Astrocyte (in vitro differentiated cells and primary cell): Measurements from ENCODE around the gene CPNE4. TPM values are rescaled to one million over a fixed set of nuclear protein-coding genes. Genes with fewer than 3 reads are reported as not detected.

ENCODE experiments used
- DNase-seq: peaks from one replicate; pipeline ENCODE4 v3.0.0-alpha.2; 2010; ENCODE audit warnings: low read depth
- FAIRE-seq: peaks from 2 replicates; lab custom pipeline; 2011; peaks lifted over from hg19 to GRCh38; lab: Jason Lieb, UNC
- H2AFZ ChIP-seq: 2 replicates; pipeline ENCODE4 v1.6.0; 2012; ENCODE audit warnings: low read depth, low read length, inconsistent platforms
- H3K27ac ChIP-seq: 2 replicates; pipeline ENCODE4 v1.5.1; 2011; ENCODE audit warnings: low read depth, low read length, inconsistent platforms
- H3K27me3 ChIP-seq: 2 replicates; pipeline ENCODE4 v1.6.0; 2011; ENCODE audit warnings: low read length, inconsistent platforms; ENCODE audit not compliant: insufficient read depth
- H3K36me3 ChIP-seq: 2 replicates; pipeline ENCODE4 v1.5.1; 2011; ENCODE audit warnings: low read length, inconsistent platforms; ENCODE audit not compliant: insufficient read depth
- H3K4me1 ChIP-seq: 2 replicates; pipeline ENCODE4 v1.5.1; 2011; ENCODE audit warnings: low read length, inconsistent platforms; ENCODE audit not compliant: insufficient read depth
- H3K4me2 ChIP-seq: 2 replicates; pipeline ENCODE4 v1.6.0; 2012; ENCODE audit warnings: low read length, inconsistent platforms
- H3K4me3 ChIP-seq: 2 replicates; pipeline ENCODE4 v1.5.1; 2011; ENCODE audit warnings: low read depth, mild to moderate bottlenecking, low read length, inconsistent platforms; ENCODE audit not compliant: insufficient read depth
- H3K79me2 ChIP-seq: 2 replicates; pipeline ENCODE4 v1.6.0; 2012; ENCODE audit warnings: mild to moderate bottlenecking, low read length, inconsistent platforms; ENCODE audit not compliant: insufficient read depth
- H3K9ac ChIP-seq: 2 replicates; pipeline ENCODE4 v1.6.0; 2012; ENCODE audit warnings: mild to moderate bottlenecking, low read length, inconsistent platforms
- H3K9me3 ChIP-seq: 2 replicates; pipeline ENCODE4 v1.5.1; 2012; ENCODE audit warnings: low read depth, mild to moderate bottlenecking, low read length, inconsistent platforms; ENCODE audit not compliant: insufficient read depth
- H4K20me1 ChIP-seq: 2 replicates; pipeline ENCODE4 v1.6.0; 2012; ENCODE audit warnings: low read length, inconsistent platforms; ENCODE audit not compliant: insufficient read depth
- H3K27ac Mint-ChIP-seq: one replicate; pipeline ENCODE4 v1.8.0; 2021; ENCODE audit warnings: mild to moderate bottlenecking, mixed read lengths; ENCODE audit not compliant: unreplicated experiment
- H3K27me3 Mint-ChIP-seq: one replicate; pipeline ENCODE4 v1.8.0; 2021; ENCODE audit warnings: low read depth, mixed read lengths; ENCODE audit not compliant: unreplicated experiment
- H3K36me3 Mint-ChIP-seq: one replicate; pipeline ENCODE4 v1.8.0; 2021; ENCODE audit warnings: low read depth, mixed read lengths; ENCODE audit not compliant: unreplicated experiment
- H3K4me1 Mint-ChIP-seq: one replicate; pipeline ENCODE4 v1.8.0; 2021; ENCODE audit warnings: low read depth, mixed read lengths; ENCODE audit not compliant: unreplicated experiment
- H3K4me3 Mint-ChIP-seq: one replicate; pipeline ENCODE4 v1.8.0; 2021; ENCODE audit warnings: mild to moderate bottlenecking, moderate library complexity, mixed read lengths; ENCODE audit not compliant: unreplicated experiment
- H3K9me3 Mint-ChIP-seq: one replicate; pipeline ENCODE4 v1.8.0; 2021; ENCODE audit warnings: mild to moderate bottlenecking, mixed read lengths; ENCODE audit not compliant: unreplicated experiment
- CTCF ChIP-seq: IDR thresholded peaks from 2 replicates; pipeline ENCODE4 v1.5.1; 2011; ENCODE audit warnings: low read depth, mild to moderate bottlenecking, inconsistent platforms, low read length, moderate library complexity; ENCODE audit not compliant: insufficient read depth
- EZH2 ChIP-seq: IDR thresholded peaks from 2 replicates; pipeline ENCODE4 v1.6.1; 2012; ENCODE audit warnings: mild to moderate bottlenecking, low read length, inconsistent platforms; ENCODE audit not compliant: insufficient read depth
- total RNA-seq: library from RNA; stranded (reverse); gene quantifications from 2 replicates; pipeline ENCODE4 v1.2.1, GENCODE V29; 2021

The CPNE4 gene
- total RNA-seq, 1 donor from 2014 or later, result 0.68 TPM

- H3K4me3 ChIP-seq, result no peak overlapping the region
- Mint-ChIP-seq H3K4me3 (no peak overlapping the region), H3K27me3 (no peaks in the 10 kb centered on the region), H3K36me3 (no peaks in the 10 kb centered on the region), H3K27ac (no peak overlapping the region), H3K4me1 (no peaks in the 10 kb centered on the region), H3K9me3 (no peaks in the 10 kb centered on the region)
- DNase-seq (no peak), FAIRE-seq (no peak)
- TF ChIP-seq CTCF, result no peak
- H3K4me1 ChIP-seq, result no peaks in the 10 kb centered on the region
- no peaks in the 10 kb centered on the region for H4K20me1 ChIP-seq
- H3K9me3 ChIP-seq, result no peaks in the 10 kb centered on the region
- H3K79me2 ChIP-seq, result no peaks in the 10 kb centered on the region
- H2AFZ ChIP-seq, result no peak overlapping the region
- H3K4me2 ChIP-seq, result no peak overlapping the region
- no peaks in the 10 kb centered on the region for H3K27me3 ChIP-seq
- H3K9ac ChIP-seq, result no peak overlapping the region
- H3K27ac ChIP-seq, result no peak overlapping the region
- H3K36me3 ChIP-seq, result no peaks in the 10 kb centered on the region
These were observed 452.4 kb downstream of the CPNE4 start for GRCh38 chr3:131582438-131582837.

GRCh38 chr3:131568460-131568859 lies 466.4 kb downstream of the CPNE4 start:
- H3K27ac Mint-ChIP-seq, result no peak overlapping the region
- Histone ChIP-seq H3K9ac (no peak overlapping the region), H3K27me3 (no peaks in the 10 kb centered on the region), H3K27ac (no peak overlapping the region), H4K20me1 (no peaks in the 10 kb centered on the region), H3K36me3 (no peaks in the 10 kb centered on the region), H3K4me3 (no peak overlapping the region), H3K4me1 (no peaks in the 10 kb centered on the region), H3K4me2 (no peak overlapping the region), H2AFZ (no peak overlapping the region), H3K79me2 (no peaks in the 10 kb centered on the region), H3K9me3 (no peaks in the 10 kb centered on the region)
- no peaks in the 10 kb centered on the region for H3K4me1 Mint-ChIP-seq
- no peak for TF ChIP-seq EZH2
- no peak for TF ChIP-seq CTCF
- FAIRE-seq (no peak), DNase-seq (no peak)
- H3K9me3 Mint-ChIP-seq, result peaks cover 1% of the 10 kb centered on the region
- peaks cover 6% of the 10 kb centered on the region for H3K27me3 Mint-ChIP-seq
- H3K36me3 Mint-ChIP-seq, result no peaks in the 10 kb centered on the region
- H3K4me3 Mint-ChIP-seq, result no peak overlapping the region

- Mint-ChIP-seq H3K27ac (no peak overlapping the region), H3K4me1 (peaks cover 8% of the 10 kb centered on the region), H3K9me3 (peaks cover 2% of the 10 kb centered on the region), H3K4me3 (no peak overlapping the region), H3K36me3 (no peaks in the 10 kb centered on the region), H3K27me3 (peaks cover 5% of the 10 kb centered on the region)
- Histone ChIP-seq H2AFZ (no peak overlapping the region), H3K4me3 (no peak overlapping the region), H4K20me1 (no peaks in the 10 kb centered on the region), H3K27me3 (no peaks in the 10 kb centered on the region), H3K9me3 (no peaks in the 10 kb centered on the region), H3K36me3 (no peaks in the 10 kb centered on the region), H3K79me2 (no peaks in the 10 kb centered on the region), H3K27ac (no peak overlapping the region), H3K4me2 (no peak overlapping the region), H3K9ac (no peak overlapping the region), H3K4me1 (peaks cover 12% of the 10 kb centered on the region)
- TF ChIP-seq CTCF (no peak), EZH2 (no peak)
- FAIRE-seq (no peak), DNase-seq (no peak)
These were observed 470.0 kb downstream of the CPNE4 start for GRCh38 chr3:131564812-131565211.
